SH-SY5Y (cell line): ENCODE measurements around the gene TCL1A.

Experiments used
- GATA2 ChIP-seq: IDR thresholded peaks from 2 replicates; pipeline ENCODE4 v1.6.1; 2011; ENCODE audit warnings: mild to moderate bottlenecking, low read depth, low read length
- GATA3 ChIP-seq: IDR thresholded peaks from 2 replicates; pipeline ENCODE4 v1.6.1; 2011; ENCODE audit warnings: low read depth, mild to moderate bottlenecking, low read length, moderate library complexity

- no peak for TF ChIP-seq GATA3
- TF ChIP-seq GATA2: no peak
These were observed 46.0 kb upstream of the TCL1A start for GRCh38 chr14:95759941-95760340.
